Umbilical cord (tissue), 2 donors: ENCODE measurements around the gene GABRA5. TPM values are rescaled to one million over a fixed set of nuclear protein-coding genes. Genes with fewer than 3 reads are reported as not detected.
"Not testable (repeated sequence)": the region's sequence is repeated elsewhere in the genome, so short reads cannot be mapped to it uniquely, and the experiment has no call there.

Experiments used
- DNase-seq: peaks from one replicate; pipeline ENCODE4 v3.0.0-alpha.2; 2015; ENCODE audit warnings: low spot score
- total RNA-seq: library from RNA; depleted of rRNA; stranded (reverse); fragments of >200 nt; gene quantifications from one replicate; pipeline ENCODE4 v1.2.3, GENCODE V29; 2014; ENCODE audit warnings: low replicate concordance; ENCODE audit not compliant: insufficient read depth

The GABRA5 gene
- total RNA-seq, 1 donor from 2014 or later: 0.96 TPM

GRCh38 chr15:26877831-26878230 is 11.0 kb downstream of the GABRA5 start:
- DNase-seq: no peak

GRCh38 chr15:26879706-26880105 is 12.8 kb downstream of the GABRA5 start:
- no peak for DNase-seq

DNA sequence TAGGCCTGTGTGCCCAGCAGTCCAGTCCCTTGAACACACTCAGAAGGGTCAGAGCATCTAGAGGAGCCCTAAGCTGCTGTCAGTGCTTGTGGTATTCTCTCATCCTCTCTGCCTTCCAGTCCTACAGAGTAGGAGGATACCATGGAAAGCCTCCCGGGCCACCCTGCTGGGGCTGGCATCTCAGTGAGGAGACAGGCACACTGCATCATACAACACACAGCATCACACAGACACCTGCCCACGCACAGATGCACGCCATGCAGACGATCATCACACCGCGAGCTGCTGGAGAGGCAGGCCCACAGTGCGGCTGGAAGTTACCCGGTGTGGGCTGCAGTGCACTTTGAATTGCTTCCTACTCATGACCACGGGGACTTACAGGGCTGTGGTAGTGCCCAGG is 15.2 kb downstream of the GABRA5 start:
- no peak for DNase-seq

- no peak for DNase-seq
Observed at GRCh38 chr15:26882616-26883365, 15.9 kb downstream of the GABRA5 start.

- no peak for DNase-seq
Observed at GRCh38 chr15:26883466-26883865, 16.6 kb downstream of the GABRA5 start.

DNA sequence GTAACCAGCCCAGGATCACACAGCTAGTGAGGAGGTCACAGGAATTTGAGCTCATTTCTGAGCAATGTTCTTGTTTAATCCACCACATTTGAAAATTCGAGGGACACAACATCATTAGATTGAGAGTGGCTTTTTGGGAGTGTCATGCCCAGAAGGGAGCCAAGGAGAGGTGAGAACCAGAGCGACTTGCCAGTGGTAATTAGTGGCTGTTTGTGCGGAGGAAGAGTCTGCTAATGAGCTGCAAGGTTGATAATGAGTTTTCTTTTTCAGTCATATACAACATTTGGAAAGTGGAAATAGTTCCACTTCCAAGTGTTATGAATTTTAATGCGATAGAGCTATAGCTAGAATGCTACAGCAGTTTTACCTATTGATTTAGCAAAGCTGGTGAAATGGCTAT is 19.7 kb downstream of the GABRA5 start:
- no peak for DNase-seq

DNA sequence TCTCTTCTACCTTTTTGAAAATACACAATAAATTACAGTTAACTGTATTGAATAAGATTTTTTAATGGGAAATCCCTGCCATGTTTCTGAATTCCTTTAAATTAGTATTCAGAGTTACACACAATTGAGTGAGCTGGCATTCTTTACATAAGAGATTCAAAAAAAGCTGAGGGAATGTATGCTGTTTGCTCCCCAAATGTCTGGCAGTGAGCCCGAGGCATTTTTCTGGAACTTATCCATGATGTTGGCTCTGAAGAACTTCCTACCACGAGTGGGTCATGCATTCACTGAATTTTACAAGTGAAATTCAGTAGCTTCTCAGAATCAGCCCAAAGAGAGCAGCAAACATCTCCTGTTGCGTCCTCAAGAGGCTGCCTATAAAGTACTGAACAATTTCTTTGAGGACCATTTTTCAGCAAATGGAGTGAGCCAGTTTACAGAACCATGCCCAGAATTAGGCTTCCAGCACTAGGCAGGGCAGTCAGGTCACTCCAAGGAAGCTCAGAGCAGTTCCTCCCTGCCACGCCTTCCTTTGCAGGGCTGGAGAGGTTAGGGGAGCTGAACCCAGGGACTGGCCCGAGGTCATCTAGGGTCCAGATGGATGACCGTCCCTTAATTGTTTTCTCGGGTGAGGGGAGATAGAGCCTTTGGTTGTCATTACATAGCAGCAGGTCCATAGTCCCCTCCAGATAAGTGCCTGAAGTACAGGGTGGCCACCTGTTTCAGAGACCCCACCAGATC is 21.2 kb downstream of the GABRA5 start:
- no peak for DNase-seq

DNA sequence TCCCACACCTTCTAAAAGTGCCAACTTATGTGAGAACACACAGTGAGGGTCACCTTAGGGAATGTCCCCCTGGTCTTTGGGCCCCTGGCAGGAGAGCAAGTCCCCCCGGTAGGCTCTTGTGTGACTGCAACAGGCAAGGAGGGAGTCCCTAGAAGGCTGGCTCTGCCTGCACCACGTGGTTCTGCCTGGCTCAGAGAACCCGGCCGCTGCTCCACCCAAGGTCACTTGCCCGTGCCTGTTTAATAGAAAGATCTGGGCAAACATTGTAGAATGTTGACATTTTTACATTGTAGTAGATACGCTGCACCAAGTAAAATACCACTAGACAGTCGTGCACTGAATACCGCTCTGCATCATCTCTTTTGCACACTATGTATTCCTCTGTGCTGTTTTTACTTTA is 21.9 kb downstream of the GABRA5 start:
- DNase-seq: no peak

GRCh38 chr15:26889298-26889898 is 22.5 kb downstream of the GABRA5 start:
- peak; percentile 73 for DNase-seq

- no peak for DNase-seq
Observed at GRCh38 chr15:26890451-26890850, 23.6 kb downstream of the GABRA5 start.

GRCh38 chr15:26890988-26891387 is 24.1 kb downstream of the GABRA5 start:
- no peak for DNase-seq

DNA sequence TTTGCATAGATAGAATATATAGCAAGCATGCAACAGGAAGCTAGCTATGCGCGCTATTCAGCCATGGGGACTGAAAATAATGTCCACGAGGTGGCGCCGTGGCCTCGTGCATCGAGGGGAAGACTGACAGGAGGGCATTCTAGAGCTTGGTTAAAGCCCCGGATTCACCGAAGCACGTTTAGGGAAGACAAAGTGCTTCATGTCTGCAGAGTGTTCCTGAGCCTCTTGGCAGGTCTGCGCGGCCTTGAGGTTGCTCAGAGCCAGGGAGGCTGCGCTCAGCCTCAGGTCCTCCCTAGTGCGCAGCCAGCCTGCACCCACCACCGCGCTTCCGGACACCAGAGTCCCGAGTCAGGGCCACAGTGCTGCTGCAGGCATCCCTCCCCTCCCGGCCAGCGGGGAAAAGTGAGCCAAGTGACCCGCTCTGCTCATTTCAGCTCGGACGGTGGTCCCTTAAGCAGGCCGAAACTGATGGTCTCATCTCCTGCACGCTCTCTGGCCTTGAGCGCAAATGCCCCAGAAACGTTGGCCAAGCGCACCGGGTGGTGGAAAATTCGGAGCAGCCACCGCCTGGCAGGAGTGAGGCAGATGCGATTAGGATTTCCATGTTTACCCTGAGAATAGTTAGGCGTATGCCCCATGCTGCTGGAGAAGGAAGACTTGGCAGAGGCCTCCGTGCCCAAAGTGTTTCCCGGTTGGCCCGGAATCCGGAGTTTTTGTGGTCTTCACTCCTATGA is 24.8 kb downstream of the GABRA5 start:
- DNase-seq: peak; percentile 90

DNA sequence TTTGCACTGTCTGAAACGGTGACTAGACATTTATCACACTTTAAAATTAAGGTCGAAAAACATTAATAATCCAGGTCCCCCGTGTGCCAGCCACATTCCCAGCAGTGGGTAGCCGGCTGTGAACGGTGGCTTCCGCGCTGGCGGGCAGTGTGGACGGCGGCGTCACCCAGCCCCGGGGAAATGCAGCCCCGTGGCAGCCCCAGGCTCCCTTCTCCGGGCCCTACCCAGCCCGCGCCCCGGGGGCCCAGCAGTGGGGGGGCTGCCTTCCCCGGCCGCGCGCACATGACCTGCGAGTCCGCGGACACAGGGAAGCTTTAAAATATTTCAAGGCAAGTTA is 25.3 kb downstream of the GABRA5 start:
- no peak for DNase-seq

DNA sequence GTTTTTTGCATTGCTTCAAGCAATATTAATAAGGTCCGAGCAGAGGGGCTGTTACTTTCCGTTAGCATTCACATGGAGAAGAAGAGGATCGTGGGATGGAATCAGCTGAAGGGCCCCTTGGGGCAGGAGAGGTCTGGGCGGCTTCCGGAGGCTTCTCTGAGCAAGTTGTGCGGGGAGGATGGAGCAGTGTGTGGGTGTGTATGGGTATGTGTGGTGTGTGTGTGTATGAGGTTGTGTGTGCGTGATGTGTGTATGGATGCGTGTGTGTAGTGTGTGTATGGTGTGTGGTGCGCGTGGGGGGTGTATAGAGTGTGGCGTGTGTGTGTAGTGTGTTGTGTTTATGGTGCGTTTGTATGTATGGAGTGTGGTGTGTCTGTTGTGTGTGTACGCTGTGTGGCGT is 25.8 kb downstream of the GABRA5 start:
- DNase-seq: no peak

DNA sequence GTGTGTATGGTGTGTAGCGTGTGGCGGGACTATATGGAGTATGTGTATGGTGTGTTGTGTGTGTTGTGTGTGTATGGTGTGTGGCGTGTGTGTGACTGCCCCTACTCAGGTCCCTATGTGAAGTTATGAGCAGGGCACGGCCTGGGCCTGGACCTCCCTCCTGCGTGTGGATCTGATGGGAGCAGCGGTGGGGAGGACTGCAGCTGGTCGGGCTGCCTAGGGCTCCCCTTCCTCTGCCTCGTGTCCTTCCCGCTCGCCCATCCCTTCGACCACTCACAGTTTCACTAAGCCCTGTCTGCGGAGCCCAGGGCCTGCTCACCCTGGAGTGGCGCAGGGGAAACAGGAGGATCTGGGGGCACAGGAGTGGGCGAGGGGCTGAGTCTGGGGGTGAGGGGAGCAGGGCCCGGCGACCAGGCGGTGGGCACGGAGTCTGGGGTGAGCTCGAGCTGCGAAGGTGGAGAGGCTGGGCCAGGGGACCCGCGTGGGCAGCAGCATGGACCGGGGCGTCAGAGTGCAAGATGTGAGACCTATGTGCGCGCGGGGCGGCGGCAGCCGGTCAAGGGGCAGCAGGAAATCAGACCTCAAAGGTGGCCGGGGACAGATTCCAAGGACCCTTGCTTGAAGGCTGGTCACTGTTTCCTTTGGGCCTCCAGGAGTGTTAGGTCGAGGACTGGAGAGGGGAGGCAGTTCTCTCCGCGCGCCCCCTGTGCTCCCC is 26.6 kb downstream of the GABRA5 start:
- DNase-seq: no peak

GRCh38 chr15:26894181-26894580 is 27.3 kb downstream of the GABRA5 start:
- DNase-seq: no peak

GRCh38 chr15:26895346-26895745 is 28.5 kb downstream of the GABRA5 start:
- DNase-seq: not testable (repeated sequence)

DNA sequence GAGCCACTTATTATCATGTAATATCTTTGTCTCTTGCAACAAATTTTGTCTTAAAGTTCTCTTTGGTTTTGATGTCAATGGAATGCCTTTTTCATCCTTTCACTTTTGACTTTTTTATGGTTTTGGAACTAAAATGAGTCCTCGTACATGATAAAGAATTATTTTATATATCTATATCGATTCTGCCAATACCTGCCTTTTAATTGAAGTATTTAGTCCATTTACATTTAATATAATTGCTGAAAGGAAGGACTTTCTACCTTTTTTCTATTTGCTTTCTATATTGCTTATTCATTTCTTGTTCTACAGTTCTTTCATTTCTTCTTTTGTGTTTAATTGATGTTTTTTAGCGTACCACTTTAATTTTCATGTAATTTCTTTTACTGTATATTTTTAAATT is 32.8 kb downstream of the GABRA5 start:
- DNase-seq: no peak

GRCh38 chr15:26901041-26901440 is 34.2 kb downstream of the GABRA5 start:
- no peak for DNase-seq

DNA sequence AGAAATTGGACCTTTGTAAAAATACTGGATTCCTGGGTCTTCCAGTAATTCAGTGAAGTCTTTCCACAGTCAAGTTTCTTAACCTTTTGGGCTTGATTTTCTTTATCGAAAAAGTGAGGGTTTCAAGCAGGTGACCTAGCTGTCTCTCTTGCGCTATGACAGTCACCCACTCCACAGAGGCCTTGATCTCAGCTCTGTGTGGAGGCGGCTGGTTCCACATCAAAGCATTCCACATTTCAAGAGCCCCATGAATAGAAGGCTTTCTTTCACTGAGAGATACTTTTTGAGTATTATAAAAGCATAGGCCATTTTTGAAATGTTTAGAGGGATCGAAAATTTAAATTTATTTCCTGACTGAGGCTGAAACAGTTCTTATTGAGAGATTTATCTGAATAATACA is 43.9 kb downstream of the GABRA5 start:
- DNase-seq: no peak

DNA sequence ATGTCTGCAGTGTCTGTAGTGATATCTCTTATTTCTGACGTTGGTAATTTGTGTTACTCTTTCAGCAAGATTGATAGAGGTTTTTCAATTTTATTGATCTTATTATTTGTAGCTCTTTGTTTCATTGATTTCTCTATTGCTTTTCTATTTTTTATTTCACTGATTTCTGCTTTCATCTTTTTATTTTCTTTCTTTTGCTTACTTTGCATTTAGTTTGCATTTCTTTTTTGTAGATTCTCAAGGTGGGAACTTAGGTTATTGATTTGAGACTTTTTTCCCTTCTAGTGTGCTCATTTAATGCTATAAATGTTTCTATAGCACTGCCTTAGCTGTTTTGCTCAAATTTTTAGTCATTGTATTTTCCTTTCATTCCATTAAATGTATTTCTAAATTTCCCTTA is 54.6 kb downstream of the GABRA5 start:
- no peak for DNase-seq

- no peak for DNase-seq
Observed at GRCh38 chr15:26926081-26926480, 59.2 kb downstream of the GABRA5 start.
